Stimulated activated CD8-positive, alpha-beta memory T cell treated with anti-CD3 and anti-CD28 coated beads, Interleukin-7, amount 100 ng/mL, for 48 hours (primary cell): ENCODE results near the gene VAT1.

ENCODE experiments used
- DNase-seq, 2 donors: peaks; one replicate each; pipeline ENCODE4 v3.0.0-alpha.2; 2020; ENCODE audit warnings: low read depth in 1 of 2; ENCODE audit errors: extremely low read depth in 1 of 2

The VAT1 gene

DNA sequence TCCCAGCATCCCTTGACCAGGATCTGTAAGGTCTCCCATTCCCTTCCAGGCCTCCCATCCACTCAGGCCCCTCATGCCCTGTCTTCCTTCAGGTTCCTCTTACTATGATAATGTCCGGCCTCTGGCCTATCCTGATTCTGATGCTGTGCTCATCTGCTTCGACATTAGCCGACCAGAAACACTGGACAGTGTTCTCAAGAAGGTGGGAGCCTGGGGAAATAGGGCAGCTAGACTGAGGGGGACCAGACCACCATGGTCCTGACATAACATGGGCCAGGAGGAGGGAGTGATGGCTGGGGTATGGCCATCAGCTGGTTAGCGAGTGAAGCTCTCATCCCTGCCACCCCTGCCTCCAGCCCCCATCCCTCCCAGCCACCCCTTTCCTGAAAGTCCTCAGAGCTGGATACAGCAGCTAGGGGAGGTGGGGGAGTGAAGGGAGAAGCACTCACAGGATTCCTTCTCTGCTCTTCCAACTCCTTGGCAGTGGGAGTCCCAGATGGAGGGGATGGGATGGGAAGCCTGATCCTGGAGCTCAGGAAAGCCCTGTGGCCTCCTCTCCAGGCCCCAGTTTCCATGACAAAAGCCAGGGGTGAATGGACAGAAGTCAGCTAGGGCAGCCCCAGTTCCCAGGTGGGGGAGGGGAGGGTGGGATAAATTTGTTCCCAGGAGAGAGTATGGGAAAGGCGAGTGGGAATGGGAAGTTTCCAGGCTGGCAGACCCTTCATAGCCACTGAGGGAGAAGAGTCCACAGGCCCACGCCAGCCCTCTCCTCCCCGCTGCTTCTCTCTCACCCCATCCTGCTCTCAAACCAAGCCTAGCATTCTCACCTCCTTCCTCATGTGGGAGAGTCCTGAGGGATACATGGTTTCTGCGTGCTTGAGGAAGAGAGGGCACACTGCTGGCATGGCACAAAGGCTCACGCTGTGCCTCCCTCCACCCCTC lies 5.2 kb upstream of the VAT1 start:
- no peak for DNase-seq

DNA sequence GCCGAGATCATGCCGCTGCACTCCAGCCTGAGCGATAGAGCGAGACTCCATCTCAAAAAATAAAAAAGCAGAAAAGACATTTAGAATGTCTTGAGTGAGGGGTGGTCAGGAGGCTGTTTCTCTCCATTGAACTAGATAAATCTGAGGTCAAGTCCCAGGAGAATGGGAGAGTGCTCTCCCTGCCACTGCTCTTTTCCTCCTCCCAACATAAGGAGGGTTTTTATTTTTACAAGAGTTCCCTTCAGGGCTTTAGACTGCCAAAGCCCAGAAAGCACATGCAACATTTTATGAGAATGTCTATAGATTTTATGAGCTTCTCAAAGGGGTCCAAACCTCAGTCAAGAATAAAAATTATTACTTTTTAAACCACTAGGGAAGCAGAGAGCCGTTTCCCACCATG lies 4.4 kb upstream of the VAT1 start:
- no peak for DNase-seq

DNA sequence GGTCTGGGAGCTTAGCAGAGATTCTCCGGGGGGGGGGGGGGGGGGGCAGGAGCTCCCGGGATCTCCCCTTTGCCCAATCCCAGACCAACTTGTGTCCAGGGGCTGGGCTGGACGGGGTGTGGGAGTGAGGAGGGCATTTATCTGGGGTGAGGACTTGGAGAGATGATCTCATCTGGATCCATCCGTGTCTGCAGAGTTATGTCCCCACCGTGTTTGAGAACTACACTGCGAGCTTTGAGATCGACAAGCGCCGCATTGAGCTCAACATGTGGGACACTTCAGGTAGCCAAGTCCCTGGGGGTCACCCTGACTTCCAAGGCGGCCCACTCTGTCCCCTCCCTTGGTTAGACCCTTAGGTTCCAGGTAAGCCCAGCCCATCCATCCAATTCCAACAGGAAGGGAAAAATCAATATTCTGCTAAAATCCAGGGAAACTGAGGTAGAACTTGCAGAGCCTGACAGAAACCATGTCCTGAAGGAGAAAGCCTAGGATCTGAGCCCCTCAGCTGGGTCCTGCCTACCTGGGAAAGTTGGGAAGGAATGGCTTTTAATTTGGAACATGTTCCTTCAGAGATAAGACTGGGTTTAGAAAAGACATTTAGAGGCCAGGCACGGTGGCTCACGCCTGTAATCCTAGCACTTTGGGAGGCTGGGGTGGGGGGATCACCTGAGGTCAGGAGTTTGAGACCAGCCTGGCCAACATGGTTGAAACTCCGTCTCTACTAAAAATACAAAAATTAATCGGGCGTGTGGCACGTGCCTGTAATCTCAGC lies 3.8 kb upstream of the VAT1 start:
- no peak for DNase-seq

DNA sequence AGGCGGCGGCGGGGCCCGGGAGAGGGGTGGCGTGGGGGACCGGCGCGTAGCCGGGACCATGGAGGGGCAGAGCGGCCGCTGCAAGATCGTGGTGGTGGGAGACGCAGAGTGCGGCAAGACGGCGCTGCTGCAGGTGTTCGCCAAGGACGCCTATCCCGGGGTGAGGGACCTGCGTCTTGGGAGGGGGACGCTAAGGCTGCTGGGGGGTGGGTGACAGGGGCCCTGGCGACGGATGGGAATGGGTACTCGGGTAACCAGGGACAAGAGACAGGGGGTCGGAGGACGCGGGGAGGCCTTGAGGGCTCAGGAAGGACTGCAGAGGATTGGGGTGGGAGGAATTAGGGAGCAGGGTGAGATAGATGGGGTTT lies 3.1 kb upstream of the VAT1 start:
- DNase-seq: no peak

DNA sequence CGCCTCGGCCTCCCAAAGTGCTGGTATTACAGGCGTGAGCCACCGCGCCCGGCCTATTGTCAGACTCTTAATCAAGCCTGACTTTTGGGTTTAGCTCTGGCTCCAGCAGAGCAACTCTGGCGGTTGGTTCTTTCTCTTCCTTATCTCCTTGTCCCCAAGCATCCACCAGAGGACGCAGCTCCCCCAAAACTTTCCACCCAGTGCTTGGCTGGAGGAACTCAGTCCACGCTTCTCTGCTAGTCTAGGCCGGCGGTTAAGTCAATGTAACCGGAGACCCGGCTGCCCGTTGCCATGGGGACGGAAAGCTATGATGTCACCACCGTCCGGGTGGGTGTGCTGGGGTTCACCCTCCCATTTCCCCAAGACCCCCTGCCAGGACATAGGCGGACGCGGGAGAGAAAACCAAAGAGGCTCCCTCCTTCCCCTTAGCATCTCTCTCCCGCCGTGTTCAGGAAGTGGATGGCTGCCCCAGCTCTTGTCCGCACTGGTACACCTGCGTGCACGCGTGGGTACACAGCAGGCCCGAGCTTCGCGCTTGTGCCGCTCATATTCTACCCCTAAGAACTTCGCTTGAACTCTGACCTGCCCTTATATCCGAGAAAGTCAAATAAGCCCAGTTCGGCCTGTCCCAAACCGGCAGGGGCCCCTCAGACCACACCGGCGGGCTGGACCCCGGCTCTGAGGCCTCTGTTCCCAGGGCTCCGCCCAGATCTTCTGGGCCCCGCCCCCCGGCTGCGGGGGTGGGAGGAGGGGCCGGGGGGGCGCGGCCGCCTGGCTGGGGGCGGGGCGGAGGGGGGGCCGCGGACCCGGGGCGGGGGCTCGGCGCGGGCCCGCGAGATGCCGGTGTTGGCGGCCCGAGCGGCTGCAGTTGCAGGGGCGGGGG lies 2.5 kb upstream of the VAT1 start, which contains the start of gene RND2:
Gene RND2, plus strand, starts transcription at position 825 of the 883 bp plus-strand sequence. CDS start 117 bp downstream, outside the sequence.
- peak; percentile 50 to 76 for DNase-seq

DNA sequence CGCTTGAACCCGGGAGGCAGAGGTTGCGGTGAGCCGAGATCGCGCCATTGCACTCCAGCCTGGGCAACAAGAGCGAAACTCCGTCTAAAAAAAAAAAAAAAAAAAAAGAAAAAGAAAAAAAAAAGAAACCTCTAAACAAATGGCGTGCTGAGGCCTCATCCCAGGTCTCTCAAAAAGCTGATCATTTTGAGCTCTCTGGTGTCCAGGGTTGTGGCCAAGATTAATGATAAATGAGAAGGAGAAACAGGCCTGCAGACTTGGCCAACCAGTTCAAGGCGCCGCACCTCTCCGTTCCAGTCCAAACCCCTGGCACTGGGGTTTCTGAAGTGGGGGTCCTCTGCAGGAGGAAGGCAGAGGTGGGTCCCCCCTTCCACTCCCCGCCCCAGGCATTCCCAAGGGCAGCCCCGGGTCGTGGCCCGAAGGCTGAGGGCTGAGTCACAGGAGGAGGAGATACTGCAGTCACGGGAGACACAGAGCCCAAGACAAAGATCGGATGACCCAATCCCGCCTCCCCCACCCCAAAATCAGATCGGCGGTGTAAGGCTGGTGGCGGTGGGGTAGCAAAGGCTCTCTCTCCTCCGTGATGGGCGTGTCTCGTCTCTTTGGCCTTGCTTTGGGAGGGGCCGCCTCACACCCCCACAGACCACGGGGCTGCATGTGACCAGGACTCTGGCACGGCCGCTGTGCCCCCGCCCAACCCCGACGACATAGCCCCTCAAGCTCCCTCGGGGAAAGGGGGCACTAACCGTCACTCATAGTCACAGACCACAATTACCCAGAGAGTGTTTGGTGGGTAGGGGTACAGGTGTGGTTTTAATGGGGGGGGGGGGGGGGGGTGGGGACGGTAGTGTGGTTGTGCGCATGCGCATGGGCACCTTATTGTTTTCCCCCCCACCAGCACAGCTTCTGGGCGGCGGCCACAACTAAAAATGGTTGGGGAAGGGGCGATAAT lies 1.1 kb downstream of the VAT1 start:
- DNase-seq: no peak

DNA sequence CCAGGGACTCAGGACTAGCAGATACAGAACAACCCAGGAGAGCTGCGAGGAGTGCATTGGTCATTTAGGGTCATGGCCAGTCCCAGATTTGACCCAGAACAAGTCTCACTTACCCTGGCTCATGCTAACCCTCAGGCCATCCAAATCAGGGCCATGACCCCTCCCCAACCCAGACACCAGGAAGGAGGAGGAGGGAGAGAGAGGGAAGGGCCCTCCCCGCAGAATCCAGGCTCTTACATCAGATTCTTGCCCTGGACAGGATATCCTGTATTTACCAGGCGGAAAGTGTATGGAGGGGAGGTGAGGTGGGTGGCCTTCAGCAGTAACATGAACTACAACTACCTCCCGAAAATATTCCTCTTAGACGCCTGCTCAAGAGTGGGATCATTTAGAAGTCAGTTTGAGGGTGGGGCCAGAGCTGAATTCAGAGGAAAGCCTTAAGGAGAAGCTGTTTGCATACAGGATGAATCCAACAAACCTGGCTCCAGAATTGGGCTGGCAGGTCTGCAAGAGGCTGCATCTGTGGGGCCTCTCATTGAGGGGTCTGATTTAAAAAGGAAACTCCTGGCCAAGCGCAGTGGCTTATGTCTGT lies 2.1 kb downstream of the VAT1 start:
- no peak for DNase-seq

DNA sequence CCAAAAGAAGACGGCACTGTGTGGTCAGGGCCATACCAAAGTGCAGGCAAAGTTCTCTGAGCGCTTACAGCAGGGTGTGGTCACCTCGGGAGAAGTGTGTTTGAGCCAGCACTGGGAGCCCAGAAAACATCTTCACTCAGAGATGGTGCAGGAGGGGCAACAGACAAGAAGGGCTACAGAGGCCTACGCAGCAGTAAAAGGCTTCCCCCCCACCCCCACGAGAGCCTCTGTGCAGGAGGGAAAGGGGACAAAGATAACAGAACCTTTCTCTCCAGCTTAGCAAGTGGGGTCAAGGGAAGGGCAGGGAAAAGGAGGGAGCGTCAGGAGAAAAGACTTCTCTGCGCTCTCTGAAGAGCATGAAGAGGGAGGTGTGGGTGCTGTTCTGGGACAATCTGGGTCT lies 2.8 kb downstream of the VAT1 start:
- DNase-seq: no peak

DNA sequence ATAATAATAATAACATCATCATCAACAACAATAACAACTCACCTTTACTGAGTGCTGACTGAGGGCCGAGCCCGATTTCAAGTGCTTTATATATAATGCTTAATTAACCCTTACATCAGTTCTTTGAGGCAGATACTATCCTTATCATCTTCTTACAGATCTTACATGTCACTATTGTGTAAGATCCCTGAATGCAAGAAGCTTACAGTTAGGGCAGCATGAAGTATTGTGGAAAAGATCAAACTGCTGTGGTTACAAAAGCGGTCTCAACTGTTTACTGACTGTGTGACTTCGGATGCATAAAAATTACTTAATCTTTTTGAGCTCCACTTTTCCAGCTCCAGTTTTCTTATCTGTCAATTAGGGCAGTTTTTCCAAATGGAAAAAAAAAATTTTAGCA lies 3.3 kb downstream of the VAT1 start:
- DNase-seq: no peak

DNA sequence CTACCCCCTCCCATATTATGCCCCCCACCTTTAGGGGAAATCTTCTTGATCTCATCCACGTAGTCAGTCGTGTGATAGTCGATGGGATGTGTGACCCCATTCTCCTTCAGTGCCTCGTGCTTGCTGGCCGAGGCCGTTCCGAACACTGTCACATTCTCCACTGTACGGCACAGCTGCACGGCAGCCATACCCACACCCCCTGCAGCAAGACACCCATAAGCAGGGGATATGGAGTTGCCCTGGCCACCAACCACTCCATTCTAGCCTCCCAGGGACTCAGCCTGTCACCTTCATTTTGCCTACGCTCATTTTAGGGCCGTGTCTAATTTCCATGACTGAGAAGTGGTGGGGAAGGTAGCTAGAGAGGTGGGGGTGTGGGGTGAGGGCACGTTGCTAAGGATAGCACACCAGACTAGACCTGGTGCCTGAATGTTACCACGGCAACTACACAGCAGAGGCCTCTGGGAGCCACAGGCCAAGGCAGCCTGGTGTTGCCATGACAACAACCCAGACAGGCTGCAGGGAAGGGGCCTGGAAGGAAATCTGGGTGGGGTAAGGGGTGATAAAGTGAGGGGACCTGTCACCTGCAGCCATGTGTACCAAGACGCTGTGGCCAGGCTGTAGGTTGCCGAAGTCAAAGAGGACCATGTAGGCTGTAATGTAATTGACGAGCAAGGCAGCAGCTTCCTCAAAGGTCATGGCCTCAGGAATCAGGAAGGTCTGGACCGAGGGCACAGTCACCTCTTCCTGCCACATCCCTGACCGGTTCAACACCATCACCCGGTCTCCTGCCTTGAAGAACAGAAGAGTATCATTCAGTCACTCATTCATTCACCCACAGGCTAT lies 4.0 kb downstream of the VAT1 start:
- no peak for DNase-seq

DNA sequence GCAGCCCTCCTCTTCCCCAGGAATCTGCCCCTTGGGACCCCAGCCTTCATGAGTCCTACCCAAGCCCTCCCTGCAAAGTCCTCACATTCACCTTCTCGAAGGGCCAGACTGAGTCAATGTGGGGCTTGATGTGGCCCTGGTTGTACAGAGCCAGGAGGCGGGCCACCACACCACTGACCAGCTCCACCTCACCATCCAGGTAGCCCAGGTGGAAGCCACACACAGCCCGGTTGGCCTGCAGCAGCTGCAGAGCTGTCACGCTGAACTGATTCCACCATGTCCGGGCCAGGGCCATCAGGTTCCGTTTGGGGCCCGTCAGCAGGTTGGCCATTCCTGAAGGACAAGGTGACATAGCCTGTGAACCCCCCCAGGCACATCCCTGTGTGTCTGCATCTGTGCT lies 6.0 kb downstream of the VAT1 start:
- DNase-seq: no peak

DNA sequence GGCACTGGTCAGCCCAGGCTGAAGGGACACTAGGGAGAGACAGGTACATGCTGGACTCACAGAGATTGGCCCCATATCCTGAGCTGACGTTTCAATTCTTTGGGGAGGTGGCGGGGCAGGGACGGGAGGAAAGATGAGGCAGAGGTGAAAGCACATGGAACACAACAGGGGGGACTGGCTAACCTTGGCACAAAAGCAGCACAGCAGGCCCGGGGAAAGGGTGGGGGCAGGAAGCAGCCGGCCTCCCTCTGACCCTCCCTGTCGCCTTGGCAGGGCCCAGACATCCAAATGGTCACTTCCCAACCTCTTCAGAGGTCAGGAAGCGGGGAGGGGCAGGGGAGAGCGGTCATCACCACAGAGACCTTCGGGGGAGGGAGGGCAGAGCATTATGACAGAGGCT lies 6.6 kb downstream of the VAT1 start:
- DNase-seq: no peak

DNA sequence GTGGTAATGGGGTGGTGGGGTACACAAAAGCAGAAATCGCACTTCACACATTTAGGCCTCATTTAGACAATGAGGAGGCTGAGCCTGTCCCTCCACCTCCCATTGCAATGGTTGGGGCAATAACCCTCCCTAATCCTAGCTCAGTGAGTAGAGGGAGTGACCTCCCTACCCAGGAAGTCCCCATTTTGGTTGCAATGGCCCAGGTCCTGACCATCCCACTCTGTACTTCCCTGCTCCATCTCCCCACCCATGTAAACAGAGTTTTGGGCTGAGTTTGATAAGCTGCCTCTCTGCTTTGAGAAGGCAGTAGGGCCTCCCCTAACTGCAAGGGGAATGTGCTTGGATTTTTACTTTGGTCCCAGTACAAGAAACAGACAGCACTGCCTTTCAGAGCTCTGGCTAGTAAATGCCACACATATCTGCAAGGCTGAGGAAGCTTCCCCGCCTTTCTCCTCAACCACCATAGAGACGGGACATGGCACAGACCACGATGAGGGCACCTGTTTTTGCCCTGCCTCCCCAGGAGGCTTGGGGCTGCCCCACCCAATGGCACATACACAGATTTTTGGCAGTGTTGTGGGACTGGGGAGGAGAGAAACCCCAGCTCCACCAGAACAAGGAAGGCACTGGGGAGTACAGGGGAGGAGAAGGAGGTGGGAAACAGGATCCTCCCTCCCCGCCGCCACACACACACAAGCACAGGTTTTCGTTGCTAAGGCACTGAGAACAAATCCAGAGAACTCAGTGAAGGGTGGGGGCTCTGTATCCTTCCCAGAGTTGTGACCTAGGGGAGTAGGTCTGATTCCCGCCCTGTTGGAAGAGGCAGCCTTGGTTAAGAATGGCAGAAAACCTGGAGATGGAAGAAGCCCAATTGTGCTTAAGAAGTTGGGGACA lies 7.3 kb downstream of the VAT1 start:
- DNase-seq: no peak

DNA sequence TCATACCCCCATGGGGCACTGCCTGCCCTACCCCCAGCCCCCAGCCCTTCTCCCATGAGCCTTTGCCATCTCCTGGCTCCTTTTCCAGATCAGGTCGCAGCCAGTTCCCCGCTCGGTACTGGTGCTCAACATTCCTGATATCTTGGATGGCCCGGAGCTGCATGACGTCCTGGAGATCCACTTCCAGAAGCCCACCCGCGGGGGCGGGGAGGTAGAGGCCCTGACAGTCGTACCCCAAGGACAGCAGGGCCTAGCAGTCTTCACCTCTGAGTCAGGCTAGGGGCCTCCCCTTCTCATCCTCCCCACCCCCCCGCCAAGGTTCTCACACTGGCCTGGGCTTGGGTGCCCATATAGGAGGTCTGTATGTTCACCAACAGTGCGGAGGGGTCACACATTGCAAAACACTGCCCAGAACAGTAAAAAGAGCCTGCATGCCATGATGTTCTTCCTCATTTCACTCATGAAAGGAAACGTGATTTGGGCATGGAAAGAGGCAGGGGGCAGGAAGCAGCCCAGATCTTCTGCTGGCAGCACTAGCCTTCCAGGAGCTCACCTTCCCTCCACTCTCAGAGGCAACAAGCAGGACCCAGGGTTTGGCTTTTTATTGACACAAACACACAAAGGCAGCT lies 8.1 kb downstream of the VAT1 start:
- no peak for DNase-seq

DNA sequence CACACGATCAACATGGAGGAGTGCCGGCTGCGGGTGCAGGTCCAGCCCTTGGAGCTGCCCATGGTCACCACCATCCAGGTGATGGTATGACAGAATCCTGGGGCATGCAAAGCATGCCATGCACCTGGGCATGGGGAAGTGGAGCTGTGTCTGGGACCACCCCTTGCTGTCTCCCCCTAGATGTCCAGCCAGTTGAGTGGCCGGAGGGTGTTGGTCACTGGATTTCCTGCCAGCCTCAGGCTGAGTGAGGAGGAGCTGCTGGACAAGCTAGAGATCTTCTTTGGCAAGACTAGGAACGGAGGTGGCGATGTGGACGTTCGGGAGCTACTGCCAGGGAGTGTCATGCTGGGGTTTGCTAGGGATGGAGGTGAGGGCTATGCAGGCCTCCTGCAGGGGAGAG lies 8.9 kb downstream of the VAT1 start:
- DNase-seq: no peak

DNA sequence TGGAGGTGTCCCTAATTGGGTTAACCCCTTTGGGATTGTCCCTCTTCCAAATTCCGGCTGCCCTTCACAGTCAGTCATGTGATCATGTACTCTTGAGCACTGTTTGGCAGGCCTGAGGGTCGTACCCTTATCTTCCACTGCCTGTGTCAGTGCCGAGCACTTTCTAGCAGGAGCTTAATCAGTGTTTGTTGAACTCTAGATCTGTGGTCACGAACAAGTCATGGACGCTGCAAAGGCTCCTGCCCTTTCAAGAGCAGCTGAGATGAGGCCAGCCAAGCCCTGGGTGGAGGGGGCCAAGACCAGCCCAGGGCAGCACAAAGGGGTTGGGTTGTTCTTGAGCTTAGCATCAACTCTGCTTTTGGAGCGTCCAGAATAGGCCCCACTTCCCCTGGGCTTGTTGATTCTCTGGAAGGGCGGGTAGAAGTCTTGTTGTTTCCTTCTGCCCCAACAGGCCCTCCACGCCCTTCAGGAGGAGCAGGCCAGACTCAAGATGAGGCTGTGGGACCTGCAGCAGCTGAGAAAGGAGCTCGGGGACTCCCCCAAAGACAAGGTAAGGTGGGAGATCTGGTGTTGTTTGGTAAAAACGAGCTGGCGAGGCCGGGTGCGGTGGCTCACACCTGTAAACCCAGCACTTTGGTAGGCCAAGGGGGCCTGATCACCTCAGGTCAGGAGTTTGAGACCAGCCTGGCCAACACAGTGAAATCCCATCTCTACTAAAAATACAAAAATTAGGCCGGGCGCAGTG lies 10.3 kb downstream of the VAT1 start:
- DNase-seq: no peak
